Measurements from ENCODE around the gene TBX20. TPM values are rescaled to one million over a fixed set of nuclear protein-coding genes. Genes with fewer than 3 reads are reported as not detected.

The TBX20 gene
- total RNA-seq, 1 donor from 2014 or later = 1.3 TPM

- Histone ChIP-seq H3K27ac (ENCODE audit: low read depth, low read length) (no peak overlapping the region), H3K4me2 (ENCODE audit: low read length) (no peak overlapping the region), H3K9me3 (ENCODE audit: insufficient read depth, low read depth, low read length) (peaks cover 4% of the 10 kb centered on the region), H3K4me1 (ENCODE audit: insufficient read depth, low read length) (no peaks in the 10 kb centered on the region), H3K79me2 (ENCODE audit: insufficient read depth, low read length) (no peaks in the 10 kb centered on the region), H3K9ac (ENCODE audit: low read length) (no peak overlapping the region), H3K36me3 (ENCODE audit: insufficient read depth, low read length) (no peaks in the 10 kb centered on the region), H4K20me1 (ENCODE audit: insufficient read depth, low read length) (no peaks in the 10 kb centered on the region), H2AFZ (ENCODE audit: low read depth, low read length) (no peak overlapping the region), H3K4me3 (ENCODE audit: insufficient read depth, low read depth, low read length) (no peak overlapping the region), H3K27me3 (ENCODE audit: insufficient read depth, low read length) (peaks cover 96% of the 10 kb centered on the region)
- TF ChIP-seq EZH2 (IDR thresholded peaks at IDR 0.05; ENCODE audit: insufficient read depth, low read length) = no peak
- TF ChIP-seq, protein P1, sequence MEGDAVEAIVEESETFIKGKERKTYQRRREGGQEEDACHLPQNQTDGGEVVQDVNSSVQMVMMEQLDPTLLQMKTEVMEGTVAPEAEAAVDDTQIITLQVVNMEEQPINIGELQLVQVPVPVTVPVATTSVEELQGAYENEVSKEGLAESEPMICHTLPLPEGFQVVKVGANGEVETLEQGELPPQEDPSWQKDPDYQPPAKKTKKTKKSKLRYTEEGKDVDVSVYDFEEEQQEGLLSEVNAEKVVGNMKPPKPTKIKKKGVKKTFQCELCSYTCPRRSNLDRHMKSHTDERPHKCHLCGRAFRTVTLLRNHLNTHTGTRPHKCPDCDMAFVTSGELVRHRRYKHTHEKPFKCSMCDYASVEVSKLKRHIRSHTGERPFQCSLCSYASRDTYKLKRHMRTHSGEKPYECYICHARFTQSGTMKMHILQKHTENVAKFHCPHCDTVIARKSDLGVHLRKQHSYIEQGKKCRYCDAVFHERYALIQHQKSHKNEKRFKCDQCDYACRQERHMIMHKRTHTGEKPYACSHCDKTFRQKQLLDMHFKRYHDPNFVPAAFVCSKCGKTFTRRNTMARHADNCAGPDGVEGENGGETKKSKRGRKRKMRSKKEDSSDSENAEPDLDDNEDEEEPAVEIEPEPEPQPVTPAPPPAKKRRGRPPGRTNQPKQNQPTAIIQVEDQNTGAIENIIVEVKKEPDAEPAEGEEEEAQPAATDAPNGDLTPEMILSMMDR (IDR thresholded peaks at IDR 0.05; ENCODE audit: insufficient read depth, low read depth, low read length) = no peak
- Mint-ChIP-seq H3K4me1 (ENCODE audit: low read depth, unreplicated experiment) (no peaks in the 10 kb centered on the region), H3K36me3 (ENCODE audit: low read depth, unreplicated experiment) (no peaks in the 10 kb centered on the region), H3K27me3 (ENCODE audit: low read depth, unreplicated experiment) (peaks cover 83% of the 10 kb centered on the region), H3K27ac (ENCODE audit: unreplicated experiment) (no peak overlapping the region), H3K4me3 (ENCODE audit: unreplicated experiment) (no peak overlapping the region), H3K9me3 (ENCODE audit: unreplicated experiment) (peaks cover 28% of the 10 kb centered on the region)
- FAIRE-seq (no peak), DNase-seq (ENCODE audit: low read depth) (no peak)
These were observed 5.6 kb upstream of the TBX20 start for GRCh38 chr7:35259523-35259908.

DNA sequence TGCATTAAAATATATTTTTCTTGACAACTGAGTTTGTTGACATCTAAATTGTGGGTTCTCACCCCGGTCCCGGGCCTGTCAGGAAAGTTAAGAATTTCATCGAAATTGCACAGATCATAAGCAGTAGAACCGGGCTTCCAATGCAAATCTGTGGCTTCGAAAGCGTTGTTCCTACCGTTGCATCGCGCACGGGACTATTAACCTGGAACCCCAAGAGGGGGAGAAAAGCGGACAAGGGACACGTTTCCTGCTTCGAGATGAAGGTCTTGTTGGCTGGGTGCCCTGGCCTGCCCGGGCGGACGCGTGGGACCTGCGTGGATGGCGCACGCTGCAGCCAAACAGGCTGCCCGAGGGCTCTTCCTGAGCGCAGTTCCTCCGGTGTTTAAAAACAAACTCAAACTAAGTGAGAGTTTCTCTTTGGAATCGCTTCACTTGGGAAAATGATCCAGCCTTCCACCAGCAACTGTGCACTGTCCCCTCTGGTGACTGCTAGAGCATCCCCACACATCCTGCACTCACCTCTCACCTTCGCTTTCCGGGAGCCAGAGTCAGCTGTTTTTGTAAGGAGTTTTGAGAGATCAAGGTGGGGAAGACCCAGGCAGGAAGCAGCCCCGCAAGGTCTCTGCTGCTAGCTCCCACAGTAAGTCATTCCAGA lies 5.1 kb upstream of the TBX20 start:
- no peak overlapping the region for H3K27ac ChIP-seq (ENCODE audit: low read depth, low read length)
- FAIRE-seq = no peak
- H3K4me3 Mint-ChIP-seq (ENCODE audit: unreplicated experiment) = no peak overlapping the region
- no peaks in the 10 kb centered on the region for H3K36me3 ChIP-seq (ENCODE audit: insufficient read depth, low read length)
- peaks cover 3% of the 10 kb centered on the region for H3K4me1 ChIP-seq (ENCODE audit: insufficient read depth, low read length)
- no peak overlapping the region for H3K4me2 ChIP-seq (ENCODE audit: low read length)
- peaks cover 99% of the 10 kb centered on the region for H3K27me3 ChIP-seq (ENCODE audit: insufficient read depth, low read length)
- TF ChIP-seq EZH2 (IDR thresholded peaks at IDR 0.05; ENCODE audit: insufficient read depth, low read length) = no peak
- DNase-seq (ENCODE audit: low read depth) = no peak
- no peak overlapping the region for H3K27ac Mint-ChIP-seq (ENCODE audit: unreplicated experiment)
- H4K20me1 ChIP-seq (ENCODE audit: insufficient read depth, low read length) = no peaks in the 10 kb centered on the region
- H3K79me2 ChIP-seq (ENCODE audit: insufficient read depth, low read length) = no peaks in the 10 kb centered on the region
- H3K9me3 ChIP-seq (ENCODE audit: insufficient read depth, low read depth, low read length) = peaks cover 5% of the 10 kb centered on the region
- peaks cover 28% of the 10 kb centered on the region for H3K9me3 Mint-ChIP-seq (ENCODE audit: unreplicated experiment)
- H3K36me3 Mint-ChIP-seq (ENCODE audit: low read depth, unreplicated experiment) = no peaks in the 10 kb centered on the region
- H3K9ac ChIP-seq (ENCODE audit: low read length) = no peak overlapping the region
- H3K4me3 ChIP-seq (ENCODE audit: insufficient read depth, low read depth, low read length) = no peak overlapping the region
- no peak overlapping the region for H2AFZ ChIP-seq (ENCODE audit: low read depth, low read length)
- no peaks in the 10 kb centered on the region for H3K4me1 Mint-ChIP-seq (ENCODE audit: low read depth, unreplicated experiment)
- peaks cover 83% of the 10 kb centered on the region for H3K27me3 Mint-ChIP-seq (ENCODE audit: low read depth, unreplicated experiment)

DNA sequence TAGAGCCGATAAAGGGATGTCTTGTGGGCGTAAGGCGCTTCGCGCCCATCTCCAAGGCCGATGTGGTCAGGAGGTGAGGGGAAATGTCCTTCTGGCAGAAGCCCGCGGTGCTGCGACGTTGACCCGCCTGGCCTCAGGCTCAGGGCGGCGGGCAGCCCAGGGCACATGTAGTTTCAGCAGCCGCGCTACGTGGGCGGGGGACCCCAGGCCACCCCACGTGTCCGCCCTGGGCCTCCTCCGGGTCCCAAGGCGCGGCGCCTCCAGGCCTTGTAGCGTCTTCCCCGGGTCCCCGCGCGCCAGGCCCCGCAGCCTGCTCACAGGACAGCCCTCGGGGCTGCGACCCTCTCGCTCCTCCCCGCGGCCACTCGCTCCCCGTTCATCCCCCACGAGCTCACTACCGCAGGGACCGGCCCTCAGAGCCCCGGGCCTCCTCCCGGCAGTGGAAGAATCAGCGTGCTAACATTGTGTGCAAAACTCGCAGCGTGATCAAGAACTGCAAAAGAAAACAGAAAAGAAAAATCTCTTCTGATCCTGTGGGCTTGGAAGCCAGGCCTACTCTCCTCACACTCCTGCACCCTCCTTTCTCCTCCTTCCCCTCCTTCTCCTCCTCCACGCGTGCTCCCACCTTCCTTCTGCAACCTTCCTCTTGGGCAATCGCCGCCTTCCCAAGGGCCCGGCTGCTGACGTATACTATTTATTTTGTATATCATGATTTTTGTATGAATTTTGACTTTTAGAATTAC lies 4.4 kb upstream of the TBX20 start:
- Histone ChIP-seq H3K9ac (ENCODE audit: low read length) (no peak overlapping the region), H4K20me1 (ENCODE audit: insufficient read depth, low read length) (no peaks in the 10 kb centered on the region), H3K9me3 (ENCODE audit: insufficient read depth, low read depth, low read length) (peaks cover 7% of the 10 kb centered on the region), H3K4me1 (ENCODE audit: insufficient read depth, low read length) (peaks cover 8% of the 10 kb centered on the region), H3K79me2 (ENCODE audit: insufficient read depth, low read length) (no peaks in the 10 kb centered on the region), H3K4me3 (ENCODE audit: insufficient read depth, low read depth, low read length) (no peak overlapping the region), H3K36me3 (ENCODE audit: insufficient read depth, low read length) (no peaks in the 10 kb centered on the region), H3K27ac (ENCODE audit: low read depth, low read length) (no peak overlapping the region), H3K4me2 (ENCODE audit: low read length) (no peak overlapping the region), H3K27me3 (ENCODE audit: insufficient read depth, low read length) (peaks cover 100% of the 10 kb centered on the region), H2AFZ (ENCODE audit: low read depth, low read length) (no peak overlapping the region)
- Mint-ChIP-seq H3K4me3 (ENCODE audit: unreplicated experiment) (no peak overlapping the region), H3K27ac (ENCODE audit: unreplicated experiment) (peak overlapping the region; percentile 66), H3K27me3 (ENCODE audit: low read depth, unreplicated experiment) (peaks cover 80% of the 10 kb centered on the region), H3K4me1 (ENCODE audit: low read depth, unreplicated experiment) (no peaks in the 10 kb centered on the region), H3K9me3 (ENCODE audit: unreplicated experiment) (peaks cover 29% of the 10 kb centered on the region), H3K36me3 (ENCODE audit: low read depth, unreplicated experiment) (no peaks in the 10 kb centered on the region)
- DNase-seq (ENCODE audit: low read depth) (no peak), FAIRE-seq (no peak)
- TF ChIP-seq, protein P1 (IDR thresholded peaks at IDR 0.05; ENCODE audit: insufficient read depth, low read depth, low read length) = no peak
- peak; percentile 12 for TF ChIP-seq EZH2 (IDR thresholded peaks at IDR 0.05; ENCODE audit: insufficient read depth, low read length)

Measured in astrocyte (in vitro differentiated cells and primary cell).